NCI-H2196 treated with DMSO at 0.1 percent for 48 hours (cell line): ENCODE data around the gene WDR70.
"Not testable (repeated sequence)": the region's sequence is repeated elsewhere in the genome, so short reads cannot be mapped to it uniquely, and the experiment has no call there.

Experiments
- DNase-seq: peaks from one replicate; lab custom pipeline; 2025; ENCODE audit not compliant: unreplicated experiment; lab: John Stamatoyannopoulos, UW

WDR70 gene

DNA sequence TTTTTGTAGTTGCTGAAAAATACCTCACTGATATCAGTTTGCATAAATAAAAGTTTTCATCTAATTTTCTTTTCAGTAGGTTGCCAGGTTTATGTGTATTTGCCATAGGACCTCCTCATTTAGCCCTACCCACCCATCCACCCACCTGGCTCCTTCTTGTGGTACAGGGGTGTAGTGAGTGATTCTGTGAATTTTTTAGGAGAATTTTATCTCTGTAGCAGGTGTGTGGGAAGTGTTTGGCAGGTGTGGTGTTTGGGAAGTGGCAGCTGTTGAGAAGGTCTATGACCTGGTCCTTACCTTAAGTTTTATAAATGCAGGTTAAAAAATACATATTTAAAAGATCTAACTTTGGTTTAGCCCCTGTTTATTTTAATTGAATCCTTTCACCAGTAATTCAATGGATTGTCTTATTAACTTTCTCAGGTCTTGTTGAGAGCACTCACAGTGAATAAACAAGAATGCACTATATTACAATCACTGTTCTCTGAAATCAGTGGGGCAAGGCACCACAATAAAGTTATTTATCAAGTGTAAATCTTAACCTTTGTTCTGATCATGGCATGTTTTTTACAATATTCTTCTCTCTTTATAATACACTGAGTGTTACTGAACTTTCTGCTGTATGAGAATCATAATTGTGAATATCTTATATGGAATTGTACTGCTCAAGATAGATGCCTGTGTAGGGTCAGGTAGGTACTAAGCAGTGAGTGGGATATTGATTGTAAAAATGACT lies 189.1 kb downstream of the WDR70 start:
- no peak for DNase-seq

DNA sequence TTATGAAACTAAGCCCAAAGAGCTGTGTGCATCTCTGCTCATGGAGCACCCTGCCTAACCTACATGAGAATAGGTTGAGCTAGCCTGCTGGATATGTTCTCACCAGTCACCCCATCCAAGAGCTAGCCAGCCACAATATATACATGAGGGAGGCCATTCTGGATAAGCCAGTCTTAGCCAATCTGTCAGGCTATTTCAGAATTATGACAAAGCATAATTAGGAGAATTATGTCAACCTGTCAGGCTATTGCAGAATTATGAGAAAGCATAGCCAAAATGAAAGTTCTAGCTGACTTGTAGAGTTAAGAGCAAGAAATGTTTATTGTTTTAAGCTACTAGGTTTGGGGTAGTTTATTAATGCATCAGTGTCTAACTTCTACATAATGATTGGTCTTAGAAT lies 189.8 kb downstream of the WDR70 start:
- DNase-seq, result no peak

DNA sequence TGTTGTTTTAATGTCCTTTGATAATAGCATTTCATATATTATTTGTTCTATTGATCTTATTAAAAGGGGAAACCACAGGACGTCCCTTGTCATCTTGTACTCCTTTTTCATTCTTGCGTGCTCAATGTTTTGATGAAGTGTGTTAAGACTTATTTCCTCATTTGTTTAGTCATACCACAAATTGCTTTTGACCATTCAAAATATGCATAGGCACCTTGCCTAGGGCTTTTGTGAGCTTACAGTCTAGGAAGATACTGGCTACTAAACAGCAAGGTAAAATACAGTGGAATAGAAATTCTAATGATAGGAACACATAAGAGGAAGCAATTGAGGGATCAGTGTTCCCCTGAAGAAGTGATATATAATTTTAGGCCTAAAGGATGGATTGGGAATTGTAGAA lies 190.3 kb downstream of the WDR70 start:
- DNase-seq, result no peak

DNA sequence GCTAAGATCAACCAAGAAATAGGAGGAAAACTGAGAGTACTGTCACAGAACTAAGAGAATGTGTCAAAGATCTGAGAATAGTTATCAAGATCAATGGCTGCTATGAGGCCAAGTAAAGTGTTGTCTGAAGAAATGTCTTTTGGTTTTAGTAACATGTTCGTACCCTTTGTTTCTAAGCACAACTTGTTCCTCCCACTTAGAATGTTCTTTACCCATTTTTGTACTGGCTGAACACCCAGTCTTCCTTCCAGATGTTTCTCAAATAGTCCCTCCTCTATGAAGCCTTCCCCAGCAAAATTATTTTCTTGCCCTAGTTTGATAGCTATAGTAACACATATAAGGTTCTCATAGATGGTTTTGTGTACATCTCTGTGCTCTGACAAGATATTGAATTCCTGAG lies 191.5 kb downstream of the WDR70 start:
- DNase-seq, result no peak

DNA sequence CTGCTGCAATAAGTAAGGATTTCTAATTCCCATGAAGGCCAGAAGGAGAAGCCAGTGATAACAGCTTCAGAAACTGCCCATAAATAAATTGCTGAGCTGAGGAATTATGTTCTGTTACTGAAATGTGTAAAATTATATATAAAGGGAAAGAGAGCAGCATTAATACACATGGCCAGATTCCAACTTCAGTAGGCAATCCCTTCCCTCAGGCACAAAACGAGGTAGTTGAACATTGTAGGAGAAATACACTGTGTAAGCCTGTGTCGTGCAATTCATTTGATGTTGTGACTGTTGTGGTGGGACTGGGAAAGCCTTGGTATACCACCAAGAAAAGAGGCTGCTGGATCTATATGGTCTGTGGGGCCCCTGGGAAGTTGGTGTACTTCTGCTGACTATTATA lies 192.9 kb downstream of the WDR70 start:
- no peak for DNase-seq

DNA sequence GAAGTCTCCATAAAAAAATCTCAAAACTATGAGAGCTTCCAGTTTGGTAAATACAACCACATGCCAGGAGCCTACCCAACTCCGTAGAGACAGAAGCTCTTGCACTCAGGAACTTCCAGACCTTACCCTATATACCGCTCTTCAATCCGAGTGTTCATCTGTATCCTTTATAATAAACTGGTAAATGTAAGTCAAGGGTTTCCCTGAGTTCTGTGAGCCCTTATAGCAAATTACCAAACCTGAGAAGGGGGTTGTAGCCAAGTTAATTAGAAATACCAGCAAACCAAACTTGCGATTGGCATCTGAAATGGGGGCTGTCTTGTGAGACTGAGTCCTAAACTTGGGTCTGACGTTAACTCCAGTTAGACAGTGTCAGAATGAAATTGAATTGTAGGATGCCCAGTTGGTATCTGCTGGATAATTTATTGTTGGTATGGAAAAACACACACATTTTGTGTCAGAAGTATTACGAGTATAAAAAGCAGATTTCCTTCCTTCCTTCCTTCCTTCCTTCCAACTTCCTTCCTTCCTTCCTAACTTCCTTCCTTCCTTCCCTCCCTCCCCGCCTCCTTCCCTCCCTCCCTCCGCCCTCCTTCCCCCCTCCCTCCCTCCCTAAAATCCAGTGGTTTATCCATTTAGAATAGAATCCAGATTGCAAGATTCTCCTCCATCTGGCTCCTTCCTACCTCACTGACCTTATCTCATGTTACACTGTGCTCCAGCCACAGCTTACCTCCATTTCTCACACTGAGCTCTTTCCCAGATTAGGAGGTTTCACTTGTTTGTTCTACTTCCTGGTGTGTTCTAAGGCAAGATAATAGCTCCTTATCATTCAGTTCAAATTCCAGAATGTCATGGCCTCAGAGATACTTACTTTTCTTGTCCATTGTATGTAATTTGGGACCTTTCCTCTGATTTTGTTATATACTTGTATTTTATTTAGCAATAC lies 196.7 kb downstream of the WDR70 start:
- DNase-seq, result no peak

DNA sequence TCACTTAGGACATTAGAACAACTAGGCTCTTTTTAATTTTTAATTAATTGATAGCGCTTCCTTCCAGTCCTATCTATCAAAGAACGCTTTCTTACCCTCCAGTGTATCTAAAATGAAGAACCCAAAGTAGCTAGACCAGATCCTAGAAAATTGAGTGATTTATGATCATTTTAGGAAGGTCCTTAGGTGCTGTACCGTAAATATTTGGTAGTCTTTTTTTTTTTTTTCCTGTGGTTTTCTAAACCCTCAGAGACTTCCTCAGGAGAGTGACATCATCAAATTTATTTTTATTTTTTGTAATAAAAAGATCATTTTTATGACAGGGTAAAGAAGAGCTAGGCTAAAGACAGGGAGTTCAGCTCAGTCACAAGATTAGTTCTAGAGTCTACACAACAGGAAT lies 197.4 kb downstream of the WDR70 start:
- no peak for DNase-seq

DNA sequence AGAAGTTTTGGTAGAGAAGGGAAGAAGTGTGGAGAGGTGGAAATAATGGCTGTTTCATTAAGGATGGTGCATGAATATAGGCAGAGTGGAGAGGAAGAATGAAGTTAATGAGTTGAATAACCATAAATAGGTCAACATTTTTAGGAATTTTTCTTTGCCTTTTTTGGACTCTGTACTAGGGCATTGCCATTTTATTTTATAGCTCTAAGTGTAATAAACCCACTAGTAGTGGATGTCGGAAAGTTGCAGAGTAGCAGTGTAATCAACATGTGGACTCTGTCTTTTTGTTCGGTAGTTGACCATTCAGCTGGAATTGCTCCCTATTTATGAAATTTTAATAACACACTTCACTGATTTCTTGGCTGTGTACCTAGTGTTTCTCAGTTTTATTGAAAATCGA lies 199.1 kb downstream of the WDR70 start:
- no peak for DNase-seq

DNA sequence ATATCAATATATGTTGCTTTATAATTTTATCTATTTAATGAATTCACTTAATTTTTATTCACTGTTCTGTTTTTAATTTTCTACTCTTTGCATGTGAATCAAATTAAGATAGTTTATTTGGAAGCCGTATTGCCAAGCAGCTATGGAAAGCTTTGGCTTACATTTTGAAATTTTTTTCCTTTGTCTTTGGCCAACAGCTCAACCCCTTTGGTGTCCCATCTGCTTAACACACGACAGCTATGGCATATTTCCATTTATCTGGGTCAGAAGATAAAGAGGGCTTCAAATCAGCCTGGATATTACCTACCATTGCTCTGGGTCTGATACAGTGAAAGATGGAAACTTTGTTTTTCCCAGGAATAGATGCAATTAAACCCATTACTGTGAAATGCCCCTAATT lies 201.0 kb downstream of the WDR70 start:
- no peak for DNase-seq

DNA sequence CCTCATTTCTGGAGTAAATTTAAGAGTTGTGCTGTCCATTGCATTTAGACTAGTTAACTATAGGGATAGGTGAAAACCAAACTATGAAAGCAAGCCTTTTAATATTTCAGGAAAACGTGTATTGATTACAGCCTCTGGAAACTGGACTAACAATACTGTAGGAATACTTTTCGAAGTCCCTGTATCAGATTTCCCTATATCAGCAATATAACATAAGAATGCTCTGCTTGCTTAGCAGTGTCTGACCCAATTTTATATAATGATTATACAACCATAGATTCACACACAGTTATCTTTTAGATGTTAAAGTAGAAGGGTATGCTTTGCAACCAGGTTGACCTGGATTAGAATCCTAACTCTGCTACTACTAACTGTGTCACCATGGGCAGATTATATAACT lies 203.1 kb downstream of the WDR70 start:
- DNase-seq, result no peak

DNA sequence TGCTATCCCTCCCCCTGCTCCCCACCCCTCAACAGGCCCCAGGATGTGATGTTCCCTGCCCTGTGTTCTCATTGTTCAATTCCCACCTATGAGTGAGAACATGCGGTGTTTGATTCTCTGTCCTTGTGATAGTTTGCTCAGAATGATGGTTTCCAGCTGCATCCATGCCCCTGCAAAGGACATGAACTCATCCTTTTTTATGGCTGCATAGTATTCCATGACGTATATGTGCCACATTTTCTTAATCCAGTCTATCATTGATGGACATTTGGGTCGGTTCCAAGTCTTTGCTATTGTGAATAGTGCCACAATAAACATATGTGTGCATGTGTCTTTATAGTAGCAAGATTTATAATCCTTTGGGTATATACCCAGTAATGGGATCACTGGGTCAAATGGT lies 214.2 kb downstream of the WDR70 start:
- DNase-seq, result not testable (repeated sequence)

DNA sequence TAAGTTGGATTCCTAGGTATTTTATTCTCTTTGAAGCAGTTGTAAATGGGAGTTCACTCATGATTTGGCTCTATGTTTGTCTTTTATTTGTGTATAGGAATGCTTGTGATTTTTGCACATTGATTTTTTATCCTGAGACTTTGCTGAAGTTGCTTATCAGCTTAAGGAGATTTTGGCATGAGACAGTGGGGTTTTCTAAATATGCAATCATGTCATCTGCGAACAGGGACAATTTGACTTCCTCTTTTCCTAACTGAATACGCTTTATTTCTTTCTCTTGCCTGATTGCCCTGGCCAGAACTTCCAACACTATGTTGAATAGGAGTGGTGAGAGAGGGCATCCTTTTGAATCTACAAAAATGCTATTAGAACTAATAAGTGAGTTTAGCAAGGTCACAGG lies 215.7 kb downstream of the WDR70 start:
- DNase-seq, result not testable (repeated sequence)

DNA sequence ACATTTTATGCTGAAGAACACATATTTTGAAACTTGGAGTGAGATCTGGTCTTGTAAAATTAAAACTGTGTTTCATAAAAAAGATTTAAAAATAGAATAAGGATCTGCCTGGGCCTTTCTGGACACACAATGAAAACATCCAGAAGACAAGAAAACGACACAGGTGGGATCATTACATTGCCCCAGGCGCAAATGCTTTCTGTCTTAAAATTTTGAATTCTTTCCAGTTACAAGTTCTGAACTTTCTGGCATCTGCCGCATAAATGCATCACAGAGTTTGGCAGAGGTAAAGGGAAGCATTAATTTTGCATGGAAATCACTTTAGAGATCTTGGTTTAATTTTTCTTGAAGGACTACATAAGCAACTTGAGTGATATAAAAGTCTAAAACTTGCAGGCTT lies 219.6 kb downstream of the WDR70 start:
- no peak for DNase-seq

DNA sequence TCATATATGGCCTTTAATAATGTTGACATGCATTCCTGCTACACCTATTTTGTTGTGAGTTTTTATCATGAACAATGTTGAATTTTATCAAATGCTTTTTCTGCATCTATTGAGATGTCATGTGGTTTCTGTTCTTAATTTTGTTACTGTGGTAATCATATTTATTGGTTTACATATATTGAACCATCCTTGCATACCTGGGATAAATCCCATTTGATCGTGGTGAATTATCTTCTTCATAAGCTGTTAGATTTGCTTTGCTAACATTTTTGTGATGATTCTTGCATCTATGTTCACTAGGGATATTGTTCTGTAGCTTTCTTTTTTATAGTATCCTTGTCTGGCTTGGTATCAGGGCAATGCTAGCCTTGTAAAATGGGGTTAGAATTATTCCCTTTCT lies 222.0 kb downstream of the WDR70 start:
- no peak for DNase-seq

DNA sequence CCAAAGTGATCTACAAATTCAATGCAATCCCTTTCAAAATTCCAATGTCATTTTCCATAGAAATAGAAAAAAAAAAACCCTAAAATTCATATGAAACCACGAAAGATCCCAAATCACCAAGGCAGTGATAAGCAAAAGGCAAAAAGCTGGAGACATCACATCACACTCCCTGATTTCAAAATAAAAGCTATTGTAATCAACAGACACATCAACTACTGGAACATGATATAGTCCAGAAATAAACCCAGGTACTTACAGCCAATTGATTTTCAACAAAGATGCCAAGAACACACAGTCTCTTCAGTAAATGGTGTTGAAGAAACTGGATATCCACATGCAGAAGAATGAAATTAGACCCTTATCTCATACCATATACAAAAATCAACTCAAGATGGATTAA lies 224.0 kb downstream of the WDR70 start:
- DNase-seq, result no peak

DNA sequence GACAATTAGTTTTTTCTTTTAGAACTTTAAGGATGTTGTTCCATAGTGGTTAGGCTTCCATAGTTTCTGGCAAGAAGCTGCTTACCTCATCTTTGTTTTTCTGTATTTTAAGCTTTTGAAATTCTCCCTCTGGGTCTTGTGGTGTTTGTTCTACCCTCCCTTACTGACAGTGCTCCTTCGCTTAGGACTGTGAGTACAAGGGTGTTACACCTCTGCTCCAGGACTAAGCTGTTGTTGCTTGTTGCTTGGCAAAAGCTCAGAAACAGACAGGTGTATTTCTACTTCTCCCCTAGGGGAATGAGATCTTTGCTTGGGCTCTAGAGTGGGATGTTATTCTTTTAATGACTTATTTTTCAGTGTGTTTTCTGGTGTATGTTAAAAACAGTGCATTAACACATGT lies 225.2 kb downstream of the WDR70 start:
- no peak for DNase-seq

DNA sequence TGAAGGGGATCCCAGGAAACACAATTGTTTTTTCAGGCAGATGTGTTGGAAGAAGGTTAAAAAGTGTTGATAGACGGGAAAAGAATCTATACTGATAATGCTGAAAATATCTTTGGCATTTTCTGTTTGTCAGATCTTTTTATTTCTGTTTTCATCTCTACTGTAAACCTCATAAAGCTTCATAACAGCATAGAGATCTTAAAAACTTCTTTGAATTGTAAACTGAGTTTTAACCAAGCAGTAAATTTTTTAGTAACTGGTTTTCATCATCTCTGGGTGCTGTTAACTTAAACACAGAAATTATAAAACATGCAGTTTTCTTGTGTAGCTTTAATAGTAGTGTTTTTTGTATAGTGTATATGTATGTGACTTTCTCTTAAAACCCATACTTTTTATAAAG lies 227.0 kb downstream of the WDR70 start:
- no peak for DNase-seq

DNA sequence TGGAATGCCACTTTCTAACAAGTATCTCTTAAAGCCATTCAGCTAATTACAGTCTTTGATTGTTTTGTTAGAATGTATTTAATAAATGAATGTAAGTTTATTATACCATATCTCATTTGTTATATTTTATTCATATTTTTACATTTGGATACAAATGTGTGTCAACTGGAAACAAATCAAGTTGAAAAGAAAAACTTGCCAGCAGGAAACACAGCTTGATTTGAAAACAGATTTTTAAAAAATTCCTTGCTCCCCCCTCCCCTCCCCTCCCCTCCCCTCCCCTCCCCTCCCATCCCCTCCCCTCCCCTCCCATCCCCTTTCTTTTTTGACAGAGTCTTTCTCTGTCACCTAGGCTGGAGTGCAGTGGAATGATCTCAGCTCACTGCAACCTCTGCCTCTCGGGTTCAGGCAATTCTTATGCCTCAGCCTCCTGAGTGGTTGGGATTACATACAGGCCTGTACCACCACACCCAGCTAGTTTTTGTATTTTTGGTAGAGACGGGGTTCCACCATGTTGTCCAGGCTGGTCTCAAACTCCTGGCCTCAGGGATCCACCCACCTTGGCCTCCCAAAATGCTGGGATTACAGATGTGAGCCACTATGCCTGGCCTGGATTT lies 227.6 kb downstream of the WDR70 start:
- DNase-seq, result no peak

DNA sequence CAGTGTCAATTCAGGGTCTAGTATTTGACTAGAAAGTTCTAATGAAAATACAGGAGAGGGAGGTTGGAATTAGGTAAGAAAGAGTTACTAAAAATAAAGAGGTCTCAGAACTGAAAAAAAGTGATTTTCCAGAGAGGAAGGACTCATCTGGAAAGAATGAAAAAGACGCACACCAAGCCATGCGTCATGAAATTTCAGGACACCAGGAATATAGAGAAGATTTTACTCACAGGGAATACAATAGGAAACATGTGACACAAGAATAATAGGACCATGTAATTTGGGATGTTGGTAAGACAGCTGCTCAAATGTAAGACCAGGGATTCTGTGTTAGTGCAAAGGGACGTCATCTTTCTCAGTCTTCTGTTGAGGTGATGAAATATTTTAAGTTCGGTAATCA lies 236.1 kb downstream of the WDR70 start:
- no peak for DNase-seq

DNA sequence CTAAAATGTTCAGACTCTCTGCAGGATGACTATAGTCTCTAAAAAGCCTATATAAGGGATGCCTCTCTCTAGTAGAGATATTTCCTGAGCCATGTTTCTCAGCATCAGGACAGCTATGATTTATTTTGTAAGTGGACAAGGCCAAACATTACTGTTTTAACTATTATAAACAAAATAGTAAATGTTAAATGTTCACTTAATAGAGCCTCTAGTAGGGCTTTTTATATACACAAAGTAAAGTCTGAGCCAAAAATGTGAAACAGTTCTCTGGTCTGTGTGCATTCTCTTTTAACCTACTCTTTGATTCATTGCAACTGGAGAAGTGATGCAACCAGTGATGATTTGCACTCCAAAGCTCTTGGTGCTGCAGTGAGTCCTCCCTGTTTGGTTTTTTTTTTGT lies 240.2 kb downstream of the WDR70 start:
- DNase-seq, result no peak

DNA sequence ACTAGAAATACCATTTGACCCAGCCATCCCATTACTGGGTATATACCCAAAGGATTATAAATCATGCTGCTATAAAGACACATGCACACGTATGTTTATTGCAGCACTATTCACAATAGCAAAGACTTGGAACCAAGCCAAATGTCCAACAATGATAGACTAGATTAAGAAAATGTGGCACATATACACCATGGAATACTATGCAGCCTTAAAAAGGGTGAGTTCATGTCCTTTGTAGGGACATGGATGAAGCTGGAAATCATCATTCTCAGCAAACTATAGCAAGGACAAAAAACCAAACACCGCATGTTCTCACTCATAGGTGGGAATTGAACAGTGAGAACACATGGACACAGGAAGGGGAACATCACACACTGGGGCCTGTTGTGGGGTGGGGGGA lies 243.2 kb downstream of the WDR70 start:
- not testable (repeated sequence) for DNase-seq

DNA sequence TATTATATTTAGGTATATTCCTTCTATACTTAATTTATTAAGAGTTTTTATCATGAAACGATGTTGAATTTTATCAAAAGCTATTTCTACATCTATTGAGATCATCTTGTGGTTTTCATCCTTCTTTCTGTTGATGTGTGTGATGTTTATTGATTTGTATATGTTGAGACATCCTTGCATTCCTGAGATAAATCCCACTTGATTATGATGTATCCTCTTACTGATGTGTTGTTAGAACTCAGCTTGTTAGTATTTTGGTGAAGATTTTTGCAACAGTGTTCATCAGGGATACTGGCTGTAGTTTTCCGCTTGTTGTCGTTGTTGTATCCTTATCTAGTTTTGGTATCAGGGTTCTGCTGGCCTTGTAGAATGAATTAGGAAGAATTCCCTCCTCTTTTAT lies 247.1 kb downstream of the WDR70 start:
- DNase-seq, result no peak
